SK-N-MC (cell line): ENCODE data around the gene CLDN19.

Source experiments
- EZH2 ChIP-seq: fragments of 200-600 bp; sonication (generic); IDR thresholded peaks from one replicate; pipeline ENCODE4 v1.6.1; 2017; ENCODE audit warnings: antibody characterized with exemption
- FOXP2 ChIP-seq: optimal IDR thresholded peaks from 2 replicates; pipeline ENCODE3; 2011; ENCODE audit warnings: mild to moderate bottlenecking, moderate library complexity; ENCODE audit not compliant: insufficient read depth; ENCODE audit errors: extremely low read length, control extremely low read depth
- POLR2AphosphoS5 ChIP-seq: IDR thresholded peaks from 2 replicates; pipeline ENCODE4 v1.6.1; 2012; ENCODE audit warnings: mild to moderate bottlenecking, low read depth, low read length, borderline replicate concordance

DNA sequence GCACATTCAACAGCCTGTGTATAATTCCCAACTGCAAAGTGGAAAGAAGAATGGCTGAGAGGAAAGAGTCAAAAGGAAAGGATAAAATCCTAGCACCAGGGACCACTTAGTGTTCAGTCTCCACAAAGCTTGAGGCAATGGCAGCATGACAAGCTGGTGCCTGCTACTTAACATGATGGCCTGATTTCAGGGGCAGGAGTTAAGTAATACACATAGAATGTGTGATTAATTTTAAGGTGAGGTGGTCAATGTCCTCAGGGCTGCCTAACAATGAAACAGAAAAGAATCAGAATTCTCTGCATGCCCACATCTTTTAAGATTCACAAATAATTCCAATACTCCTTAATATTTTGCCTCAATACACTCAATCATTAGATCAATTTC lies 17.8 kb upstream of the CLDN19 start:
- TF ChIP-seq POLR2AphosphoS5, result no peak
- TF ChIP-seq EZH2, result no peak
- TF ChIP-seq FOXP2, result no peak
